Stimulated activated CD4-positive, alpha-beta T cell treated with anti-CD3 and anti-CD28 coated beads, Interleukin-15, amount 100 ng/mL, for 24 hours (primary cell): Measurements from ENCODE around the gene EML6.

ENCODE experiments used
- DNase-seq: peaks from one replicate; pipeline ENCODE4 v3.0.0-alpha.2; 2020

The EML6 gene

GRCh38 chr2:54708584-54709335 is 14.7 kb upstream of the EML6 start:
- DNase-seq, result peak; percentile 37

- peak; percentile 21 for DNase-seq
Observed at GRCh38 chr2:54709336-54709809, 14.1 kb upstream of the EML6 start.

- no peak for DNase-seq
Observed at GRCh38 chr2:54710216-54710615, 13.2 kb upstream of the EML6 start.

GRCh38 chr2:54712516-54712915 is 10.9 kb upstream of the EML6 start:
- DNase-seq, result no peak

- DNase-seq, result no peak
Observed at GRCh38 chr2:54714996-54715395, 8.5 kb upstream of the EML6 start.

- no peak for DNase-seq
Observed at GRCh38 chr2:54716375-54716774, 7.1 kb upstream of the EML6 start.

- DNase-seq, result no peak
Observed at GRCh38 chr2:54720563-54720962, 2.9 kb upstream of the EML6 start.

GRCh38 chr2:54722641-54723040 is 821 bp upstream of the EML6 start:
- no peak for DNase-seq

GRCh38 chr2:54723996-54724559 is 616 bp downstream of the EML6 start:
- DNase-seq, result no peak

GRCh38 chr2:54724560-54725342 is 1.3 kb downstream of the EML6 start:
- peak; percentile 52 for DNase-seq

- DNase-seq, result no peak
Observed at GRCh38 chr2:54725343-54726099, 2.1 kb downstream of the EML6 start.

- no peak for DNase-seq
Observed at GRCh38 chr2:54726431-54726830, 3.0 kb downstream of the EML6 start.

- no peak for DNase-seq
Observed at GRCh38 chr2:54726940-54727339, 3.5 kb downstream of the EML6 start.

- DNase-seq, result no peak
Observed at GRCh38 chr2:54728669-54729120, 5.2 kb downstream of the EML6 start.

GRCh38 chr2:54735636-54736035 is 12.2 kb downstream of the EML6 start:
- DNase-seq, result no peak

- DNase-seq, result no peak
Observed at GRCh38 chr2:54738281-54738680, 14.8 kb downstream of the EML6 start.

GRCh38 chr2:54740333-54740732 is 16.9 kb downstream of the EML6 start:
- DNase-seq, result no peak

GRCh38 chr2:54741250-54741649 is 17.8 kb downstream of the EML6 start:
- no peak for DNase-seq

- DNase-seq, result no peak
Observed at GRCh38 chr2:54750040-54750439, 26.6 kb downstream of the EML6 start.

GRCh38 chr2:54752439-54752838 is 29.0 kb downstream of the EML6 start:
- DNase-seq, result no peak

GRCh38 chr2:54755641-54756326 is 32.3 kb downstream of the EML6 start:
- no peak for DNase-seq

GRCh38 chr2:54757500-54757899 is 34.0 kb downstream of the EML6 start:
- no peak for DNase-seq
